GM23338 (cell line): ENCODE data around the gene RNASE2. TPM values are rescaled to one million over a fixed set of nuclear protein-coding genes. Genes with fewer than 3 reads are reported as not detected.

Source experiments
- CREB1 ChIP-seq: fragments of 250-450 bp; sonication (Bioruptor Pico); IDR thresholded peaks from 2 replicates; pipeline ENCODE4 v1.5.0; 2020; ENCODE audit warnings: low read depth, mild to moderate bottlenecking, moderate library complexity
- CTCF ChIP-seq, 2 experiments: fragments of 200-600 bp in 1 of 2; sonication (generic) in 1 of 2; conservative IDR thresholded peaks; 2 replicates each; pipeline versions ENCODE4 v1.5.1 to v1.6.1; 2016 to 2017; ENCODE audit warnings: antibody characterized with exemption in 2 of 2, low read depth in 2 of 2, mild to moderate bottlenecking in 2 of 2, moderate library complexity in 1 of 2
- ETS1 ChIP-seq: IDR thresholded peaks from 2 replicates; pipeline ENCODE4 v1.6.1; 2016; ENCODE audit warnings: antibody characterized with exemption
- EZH2 ChIP-seq: fragments of 200-600 bp; sonication (generic); IDR thresholded peaks from one replicate; pipeline ENCODE4 v1.8.0; 2017; ENCODE audit warnings: antibody characterized with exemption, mild to moderate bottlenecking, low read depth; ENCODE audit not compliant: unreplicated experiment
- EZH2phosphoT487 ChIP-seq: fragments of 200-600 bp; sonication (generic); IDR thresholded peaks from one replicate; pipeline ENCODE4 v1.8.1; 2018; ENCODE audit warnings: antibody characterized with exemption; ENCODE audit not compliant: unreplicated experiment
- JUNB ChIP-seq: IDR thresholded peaks from one replicate; pipeline ENCODE4 v1.6.1; 2016; ENCODE audit warnings: antibody characterized with exemption; ENCODE audit not compliant: unreplicated experiment
- NANOG ChIP-seq: IDR thresholded peaks from 2 replicates; pipeline ENCODE4 v1.6.1; 2016; ENCODE audit warnings: antibody characterized with exemption, borderline replicate concordance
- POLR2AphosphoS5 ChIP-seq: IDR thresholded peaks from 2 replicates; pipeline ENCODE4 v1.6.1; 2016; ENCODE audit warnings: antibody characterized with exemption, low read depth
- STAT1 ChIP-seq: IDR thresholded peaks from one replicate; pipeline ENCODE4 v1.6.1; 2016; ENCODE audit warnings: antibody characterized with exemption; ENCODE audit not compliant: unreplicated experiment
- ZNF114 ChIP-seq: fragments of 250-450 bp; sonication (Bioruptor Pico); IDR thresholded peaks from 2 replicates; pipeline ENCODE4 v1.5.0; 2020; ENCODE audit warnings: mild to moderate bottlenecking, moderate library complexity
- ZNF331 ChIP-seq: fragments of 250-450 bp; sonication (Bioruptor Pico); IDR thresholded peaks from 2 replicates; pipeline ENCODE4 v1.5.0; 2020; ENCODE audit warnings: low read depth, mild to moderate bottlenecking, moderate library complexity
- ZNF462 ChIP-seq: fragments of 250-450 bp; sonication (Bioruptor Pico); IDR thresholded peaks from 2 replicates; pipeline ENCODE4 v1.5.0; 2020; ENCODE audit warnings: mild to moderate bottlenecking, moderate library complexity
- polyA plus RNA-seq: library from polyadenylated mRNA; unstranded; fragments of >200 nt; fragmentation: Nextera tagmentation; extraction: Ambion mirVana; gene quantifications from 2 replicates; pipeline ENCODE4 v1.2.1, GENCODE V29; 2016
- total RNA-seq: library from RNA; depleted of rRNA; stranded (reverse); fragments of >200 nt; shearing (Covaris generic); gene quantifications from 2 replicates; pipeline ENCODE4 v1.2.3, GENCODE V29; 2014

Gene RNASE2
- total and polyA plus RNA-seq, 2 experiments from 2014 or later = not detected

- TF ChIP-seq ZNF462 (CRISPR knock-in tag) = no peak
- TF ChIP-seq EZH2 = no peak
- TF ChIP-seq CTCF (conservative IDR thresholded peaks at IDR 0.05; ENCODE audit: low read depth in 2 of 2) = no peak
- TF ChIP-seq CREB1 (CRISPR knock-in tag) = no peak
- TF ChIP-seq ZNF114 (CRISPR knock-in tag) = no peak
- TF ChIP-seq NANOG = no peak
- TF ChIP-seq STAT1 = no peak
- TF ChIP-seq ZNF331 (CRISPR knock-in tag) = no peak
- no peak for TF ChIP-seq JUNB
- TF ChIP-seq POLR2AphosphoS5 = no peak
- TF ChIP-seq EZH2phosphoT487 = no peak
- no peak for TF ChIP-seq ETS1
Measured at GRCh38 chr14:21001218-21001617, 45.9 kb downstream of the RNASE2 start (continued).
